Right cardiac atrium (tissue), 5 donors: ENCODE results near the gene GMEB2. TPM values are rescaled to one million over a fixed set of nuclear protein-coding genes. Genes with fewer than 3 reads are reported as not detected.
"Not testable (repeated sequence)": the region's sequence is repeated elsewhere in the genome, so short reads cannot be mapped to it uniquely, and the experiment has no call there.

ENCODE experiments used
- ATAC-seq, 2 donors: fragments of 200-7000 bp; cut with Tn5 transposase; one replicate each; pipeline versions ENCODE4 v1.8.0 to v1.9.1; 2020; ENCODE audit warnings: moderate library complexity in 2 of 2, mild to moderate bottlenecking in 1 of 2
- DNase-seq, 3 donors: peaks; one replicate each; pipeline ENCODE4 v3.0.0-alpha.2; 2020
- H3K27ac ChIP-seq: one replicate; pipeline ENCODE4 v1.5.1; 2013; ENCODE audit warnings: mild to moderate bottlenecking, low read length, control low read depth, moderate library complexity
- H3K27me3 ChIP-seq: one replicate; pipeline ENCODE4 v1.6.1; 2013; ENCODE audit not compliant: control insufficient read depth, insufficient read depth
- H3K4me1 ChIP-seq: one replicate; pipeline ENCODE4 v1.6.1; 2013; ENCODE audit warnings: low read length; ENCODE audit not compliant: control insufficient read depth, insufficient read depth
- H3K4me3 ChIP-seq: one replicate; pipeline ENCODE4 v1.5.1; 2013; ENCODE audit warnings: low read length, control low read depth
- H3K9me3 ChIP-seq: one replicate; pipeline ENCODE4 v1.6.1; 2013; ENCODE audit warnings: low read length; ENCODE audit not compliant: control insufficient read depth
- WGBS: extraction: QIAGEN DNeasy Blood & Tissue Kit; methylation state at CpG from one replicate; pipeline ENCODE4 v1.1.7; 2013; 5-methylcytosine and 5-hydroxymethylcytosine counted together
- intact Hi-C, 4 donors: fragments of 100-400 bp; cut with DNase I; formaldehyde crosslinking; loops; one replicate each; pipeline versions ENCODE4 v1.11.0 to v1.14.0; 2022 to 2023
- polyA plus RNA-seq: library from polyadenylated mRNA; stranded (reverse); fragments of 200-250 nt; gene quantifications from one replicate; pipeline ENCODE4 v1.2.3, GENCODE V29; 2013
- total RNA-seq, 4 donors: library from RNA; stranded (reverse); fragmentation: NEBNext Ultra II Directional; extraction: Animal tissue kit (Norgen Biotek cat#: 25700); gene quantifications; one replicate each; pipeline ENCODE4 v1.2.1, GENCODE V29; 2021
- donor health status: healthy with polysubstance abuse.
- donor health status: DM: no; HTN: yes; CAD: no.
- donor health status: DM: no; HTN: no; CAD: no.
- donor health status: DM: no; HTN: yes; CAD: no; lungs with severe emphysema.
- donor health status: DM: yes; HTN: yes; CAD: no.

Gene GMEB2
- total and polyA plus RNA-seq, 5 donors: 6.5 to 7.7 (median 7.1) TPM

DNA sequence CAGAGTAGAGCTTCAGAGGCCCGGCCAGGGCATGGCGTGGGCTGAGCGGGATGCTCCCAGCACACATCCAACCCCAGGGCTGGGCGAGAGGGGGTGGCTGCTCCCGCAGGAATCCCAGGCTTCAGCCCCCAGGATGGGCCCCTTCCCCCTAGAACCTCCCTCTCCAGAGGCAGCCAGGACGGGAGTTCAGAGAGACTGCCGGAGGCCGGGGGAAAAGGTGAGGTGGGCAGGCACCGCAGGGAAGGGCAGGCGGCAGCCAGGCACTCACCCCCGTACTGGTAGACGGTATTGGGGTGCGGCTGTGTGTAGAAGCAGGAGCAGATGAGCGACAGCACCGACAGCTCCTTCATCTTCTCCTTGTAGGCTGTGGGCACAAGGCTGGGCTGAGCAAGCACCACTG lies 17.0 kb upstream of the GMEB2 start:
- ATAC-seq: no peak
- DNase-seq: peak in 1 of 3 donors; percentile 60
- no peak overlapping the region for H3K4me3 ChIP-seq
- intact Hi-C loops: loop anchor here in 1 of 4 donors (10.0 kb wide), 1 partner anchor 91 kb away; the partner anchor contains the start of genes LIME1 and SLC2A4RG
- no peaks in the 10 kb centered on the region for H3K27me3 ChIP-seq
- H3K4me1 ChIP-seq: no peaks in the 10 kb centered on the region
- no peak overlapping the region for H3K27ac ChIP-seq
- H3K9me3 ChIP-seq: no peaks in the 10 kb centered on the region
- WGBS: 87% methylated on average over 15 of the region's 15 CpGs

DNA sequence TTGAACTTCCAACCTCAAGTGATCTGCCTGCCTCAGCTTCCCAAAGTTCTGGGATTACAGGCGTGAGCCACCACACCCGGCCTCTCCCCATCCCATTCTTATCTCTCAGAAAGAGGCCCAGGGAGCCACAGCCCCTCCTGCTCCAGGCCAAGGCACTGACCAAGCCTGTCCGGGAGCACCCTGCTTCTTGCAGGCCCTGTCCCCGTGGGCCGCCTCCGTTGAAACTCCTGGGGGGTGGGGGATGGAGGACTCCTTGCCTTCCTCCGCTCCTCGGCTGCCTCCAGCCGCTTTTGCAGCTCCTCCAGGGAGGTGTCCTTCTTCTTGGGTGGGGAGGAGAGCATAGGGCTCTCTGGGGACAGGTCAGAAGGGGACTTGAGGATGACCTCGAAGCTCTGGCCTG lies 16.6 kb upstream of the GMEB2 start:
- WGBS: 87% methylated on average over 10 of the region's 10 CpGs
- no peaks in the 10 kb centered on the region for H3K9me3 ChIP-seq
- H3K27me3 ChIP-seq: no peaks in the 10 kb centered on the region
- no peak overlapping the region for H3K27ac ChIP-seq
- no peak overlapping the region for H3K4me3 ChIP-seq
- no peak for ATAC-seq
- intact Hi-C loops: loop anchor here in 1 of 4 donors (10.0 kb wide), 1 partner anchor 91 kb away; the partner anchor contains the start of genes LIME1 and SLC2A4RG
- DNase-seq: peak in 1 of 3 donors; percentile 53
- no peaks in the 10 kb centered on the region for H3K4me1 ChIP-seq

DNA sequence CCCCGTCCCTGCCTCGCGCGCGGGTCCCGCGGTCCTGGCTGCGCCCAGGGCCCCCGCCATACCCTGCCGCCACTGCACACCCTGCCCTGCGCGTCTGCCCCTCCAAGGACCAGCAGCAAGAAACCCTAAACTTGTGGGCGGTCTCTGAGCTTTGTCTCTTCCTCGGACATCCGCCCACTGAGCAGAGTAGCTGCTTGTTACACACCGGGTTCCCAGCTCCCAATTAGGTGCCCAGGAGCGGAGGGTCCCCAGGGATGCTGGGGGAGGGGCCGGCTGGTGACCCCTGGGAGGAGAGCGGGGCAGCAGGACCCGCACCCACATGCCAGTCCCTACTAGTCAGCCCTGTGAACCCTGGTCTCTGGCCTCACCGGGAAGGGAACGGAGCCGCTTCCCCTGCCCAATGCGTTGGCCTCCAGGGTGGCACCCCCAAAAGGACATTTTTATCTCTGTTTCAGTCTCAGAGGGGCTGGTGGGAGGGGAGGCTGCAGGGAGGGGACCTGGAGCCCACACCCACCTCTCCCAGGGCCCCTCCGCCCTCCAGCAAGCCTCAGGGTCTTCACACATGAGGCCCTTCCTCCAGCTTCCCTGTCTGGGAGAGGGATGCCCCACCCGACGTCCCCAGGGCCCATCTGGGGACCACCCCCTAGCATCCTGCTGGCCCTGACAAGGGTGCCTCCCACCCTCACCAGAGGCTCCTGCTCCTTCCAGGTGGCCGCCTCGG lies 15.8 kb upstream of the GMEB2 start:
- Histone ChIP-seq H3K4me1 (peaks cover 2% of the 10 kb centered on the region), H3K27me3 (no peaks in the 10 kb centered on the region), H3K9me3 (no peaks in the 10 kb centered on the region), H3K27ac (no peak overlapping the region), H3K4me3 (peak overlapping the region; percentile 51)
- 38% methylated on average over 29 of the region's 29 CpGs for WGBS
- ATAC-seq (peak in 1 of 2 donors; percentile 2), DNase-seq (peak in 1 of 3 donors; percentile 78)
- intact Hi-C loops: loop anchor here in 1 of 4 donors (10.0 kb wide), 1 partner anchor 92 kb away; the partner anchor contains the start of genes LIME1 and SLC2A4RG

DNA sequence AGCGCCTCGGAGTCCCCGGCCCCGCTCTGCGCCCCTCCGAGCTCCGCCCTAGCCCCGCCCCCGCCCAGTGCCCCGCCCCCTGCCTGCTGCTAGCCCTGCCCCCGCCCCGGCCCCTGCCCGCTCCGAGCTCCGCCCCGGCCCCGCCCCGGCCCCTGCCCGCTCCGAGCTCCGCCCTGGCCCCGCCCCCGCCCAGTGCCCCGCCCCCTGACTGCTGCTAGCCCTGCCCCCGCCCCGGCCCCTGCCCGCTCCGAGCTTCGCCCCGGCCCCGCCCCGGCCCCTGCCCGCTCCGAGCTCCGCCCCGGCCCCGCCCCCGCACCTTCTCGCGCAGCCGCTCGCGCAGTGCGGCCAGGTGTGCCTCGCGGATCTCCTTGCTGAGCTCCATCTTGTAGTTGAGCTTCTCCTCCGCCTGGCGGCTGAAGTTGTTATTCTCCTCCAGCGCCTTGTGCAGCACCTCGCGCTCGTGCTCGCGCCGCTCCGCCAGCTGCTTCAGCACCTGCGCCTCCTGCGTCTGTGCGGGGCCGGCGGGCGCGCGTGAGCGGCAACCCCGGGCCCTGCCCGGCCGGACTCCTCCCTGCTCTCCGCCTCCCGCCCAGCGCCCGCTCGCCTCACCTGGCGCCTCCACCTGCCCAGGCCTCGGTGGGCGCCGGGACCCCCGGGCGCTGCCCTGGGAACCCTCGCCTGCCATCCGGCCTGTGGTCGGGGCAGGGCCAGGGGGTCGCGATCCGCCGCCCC lies 15.1 kb upstream of the GMEB2 start:
- no peaks in the 10 kb centered on the region for H3K27me3 ChIP-seq
- no peaks in the 10 kb centered on the region for H3K9me3 ChIP-seq
- peak overlapping the region; percentile 51 for H3K4me3 ChIP-seq
- H3K27ac ChIP-seq: peak overlapping the region; percentile 94
- H3K4me1 ChIP-seq: peaks cover 2% of the 10 kb centered on the region
- 3% methylated on average over 86 of the region's 86 CpGs for WGBS
- intact Hi-C loops: loop anchor here in 1 of 4 donors (10.0 kb wide), 1 partner anchor 93 kb away; the partner anchor contains the start of genes LIME1 and SLC2A4RG
- DNase-seq (peak; percentile 84 to 97 (median 93)), ATAC-seq (peak; percentile 88 to 90)

DNA sequence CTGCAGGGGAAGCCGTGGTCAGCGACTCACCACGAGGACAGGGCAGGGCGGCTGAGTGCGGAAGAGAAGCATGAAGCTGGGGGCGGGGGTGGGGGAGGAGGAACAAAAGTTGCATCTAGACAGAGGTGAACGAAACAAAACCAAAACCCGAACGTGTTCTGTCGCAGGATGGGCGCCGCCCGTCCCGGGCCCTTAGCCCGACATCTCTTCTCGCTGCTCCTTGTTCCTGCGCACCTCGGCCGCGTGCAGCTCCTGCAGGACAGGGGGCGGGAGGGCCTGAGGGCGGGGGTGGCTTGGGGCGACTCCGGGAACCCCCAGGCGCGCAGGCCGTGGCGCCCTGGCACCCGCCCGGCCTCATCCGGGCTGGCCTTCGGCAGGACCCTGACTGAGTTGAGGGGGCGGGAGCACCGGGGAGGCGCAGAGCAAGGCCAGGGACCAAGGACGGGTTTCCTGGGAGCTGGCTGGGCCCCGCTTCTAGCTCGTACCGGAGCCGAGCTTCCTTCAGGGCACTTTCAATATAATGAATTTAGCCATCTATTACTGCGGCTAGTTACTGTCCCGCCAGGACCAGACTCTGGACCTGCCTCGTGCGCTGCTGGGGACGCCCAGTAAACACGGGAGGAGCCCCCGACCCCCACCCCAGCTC lies 14.4 kb upstream of the GMEB2 start:
- peak; percentile 27 to 38 for ATAC-seq
- peak in 1 of 3 donors; percentile 84 for DNase-seq
- Histone ChIP-seq H3K4me1 (peaks cover 2% of the 10 kb centered on the region), H3K27me3 (no peaks in the 10 kb centered on the region), H3K9me3 (no peaks in the 10 kb centered on the region), H3K27ac (peak overlapping the region; percentile 94), H3K4me3 (peak overlapping the region; percentile 51)
- intact Hi-C loops: loop anchor here in 1 of 4 donors (10.0 kb wide), 1 partner anchor 94 kb away; the partner anchor contains the start of genes LIME1 and SLC2A4RG
- WGBS: 11% methylated on average over 41 of the region's 47 CpGs

DNA sequence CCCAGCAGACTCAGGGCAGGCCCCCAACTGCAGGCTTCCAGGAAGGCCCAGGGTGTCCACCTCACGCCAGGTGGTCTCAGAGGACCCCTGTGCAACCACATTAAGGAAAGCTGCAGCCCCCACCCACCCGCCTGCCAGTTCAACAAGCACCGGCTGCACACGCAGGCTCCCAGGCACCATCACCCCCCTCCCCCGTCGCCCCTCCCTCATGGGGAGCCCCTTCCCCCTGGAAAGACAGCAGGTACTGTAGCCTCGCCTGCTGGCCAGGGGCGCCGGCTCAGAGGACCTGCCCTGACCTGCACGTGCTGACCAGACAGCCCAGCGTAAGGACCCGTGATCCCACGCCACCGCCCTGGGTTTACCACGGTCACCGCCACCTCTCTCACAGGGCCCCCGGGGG lies 13.8 kb upstream of the GMEB2 start:
- WGBS: 50% methylated on average over 17 of the region's 17 CpGs
- H3K4me1 ChIP-seq, H3K27ac ChIP-seq, H3K27me3 ChIP-seq, H3K9me3 ChIP-seq, ATAC-seq: not testable (repeated sequence)
- DNase-seq: peak in 1 of 3 donors; percentile 77
- intact Hi-C loops: loop anchor here in 1 of 4 donors (10.0 kb wide), 1 partner anchor 94 kb away; the partner anchor contains the start of genes LIME1 and SLC2A4RG
- H3K4me3 ChIP-seq: peak overlapping the region; percentile 23

DNA sequence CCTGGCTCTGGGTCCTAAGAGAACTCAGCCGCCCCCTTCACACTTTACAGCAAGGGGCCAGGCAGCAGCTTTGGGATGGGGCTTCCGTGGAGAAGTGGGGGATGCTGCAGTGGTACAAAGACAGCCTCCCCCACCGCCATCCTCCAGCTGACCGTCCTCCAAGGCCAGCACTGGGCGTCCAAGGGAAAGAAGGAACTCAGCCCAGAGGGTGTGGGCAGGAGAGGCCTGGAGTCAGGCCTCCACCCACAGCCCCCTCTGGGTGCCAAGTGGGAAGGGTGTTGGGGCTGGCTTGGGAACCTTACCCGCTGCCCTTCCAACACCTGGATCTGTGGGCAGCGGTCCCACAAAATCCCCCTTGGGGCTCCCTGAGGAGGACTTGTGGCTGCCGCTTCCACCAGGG lies 13.2 kb upstream of the GMEB2 start:
- DNase-seq (peak in 2 of 3 donors; percentile 68 to 75), ATAC-seq (peak; percentile 10 to 12)
- peaks cover 2% of the 10 kb centered on the region for H3K4me1 ChIP-seq
- H3K27ac ChIP-seq: peak overlapping the region; percentile 50
- no peaks in the 10 kb centered on the region for H3K9me3 ChIP-seq
- H3K4me3 ChIP-seq: no peak overlapping the region
- no peaks in the 10 kb centered on the region for H3K27me3 ChIP-seq
- intact Hi-C loops: loop anchor here in 1 of 4 donors (10.0 kb wide), 1 partner anchor 95 kb away; the partner anchor contains the start of genes LIME1 and SLC2A4RG
- WGBS: 62% methylated on average over 8 of the region's 8 CpGs

DNA sequence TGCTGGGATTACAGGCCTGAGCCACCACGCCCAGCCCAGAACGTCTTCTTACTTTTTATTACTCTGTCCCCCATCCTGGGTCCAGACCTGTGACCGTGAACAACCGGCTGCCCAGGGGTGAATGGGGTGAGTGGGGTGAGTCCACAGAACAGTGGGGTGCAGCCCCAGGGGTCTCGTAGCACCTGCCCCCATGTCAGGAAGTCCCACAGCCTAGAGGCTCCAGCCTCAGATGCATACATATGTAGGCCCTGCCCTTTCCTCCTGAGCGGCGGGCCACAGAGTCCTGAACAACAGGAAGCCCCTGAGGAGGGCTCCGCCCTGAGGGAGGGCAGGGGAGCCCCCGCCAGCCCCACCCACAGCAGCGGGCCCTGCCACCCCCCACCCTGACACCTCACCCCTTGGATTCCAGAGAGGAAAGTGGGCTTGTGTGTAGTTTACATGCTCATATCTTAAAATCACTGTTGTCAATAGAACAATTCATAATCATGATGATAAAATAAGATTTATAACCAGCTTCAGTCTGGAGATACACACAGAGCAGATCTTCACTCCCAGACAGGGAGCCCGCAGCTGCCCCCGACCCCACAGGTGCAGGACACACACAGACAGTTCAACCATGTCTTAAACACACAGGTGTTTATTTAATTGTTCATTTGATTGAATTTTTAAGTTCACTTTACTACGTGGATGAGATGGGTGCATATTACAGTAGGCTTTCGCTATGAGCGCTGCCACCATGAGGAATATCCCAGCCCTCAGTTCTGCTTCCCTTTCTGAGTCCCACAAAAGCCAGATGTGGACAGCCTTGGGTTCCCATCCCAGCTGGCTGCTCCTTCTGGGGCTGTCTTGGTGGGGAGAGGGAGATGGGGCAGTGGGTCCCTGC lies 12.4 kb upstream of the GMEB2 start:
- Histone ChIP-seq H3K4me1 (peaks cover 2% of the 10 kb centered on the region), H3K4me3 (no peak overlapping the region), H3K27me3 (no peaks in the 10 kb centered on the region), H3K9me3 (no peaks in the 10 kb centered on the region), H3K27ac (peak overlapping the region; percentile 54)
- WGBS: 59% methylated on average over 15 of the region's 15 CpGs
- intact Hi-C loops: no loop called here
- ATAC-seq (peak; percentile 9 to 59), DNase-seq (peak; percentile 64 to 81 (median 79))

DNA sequence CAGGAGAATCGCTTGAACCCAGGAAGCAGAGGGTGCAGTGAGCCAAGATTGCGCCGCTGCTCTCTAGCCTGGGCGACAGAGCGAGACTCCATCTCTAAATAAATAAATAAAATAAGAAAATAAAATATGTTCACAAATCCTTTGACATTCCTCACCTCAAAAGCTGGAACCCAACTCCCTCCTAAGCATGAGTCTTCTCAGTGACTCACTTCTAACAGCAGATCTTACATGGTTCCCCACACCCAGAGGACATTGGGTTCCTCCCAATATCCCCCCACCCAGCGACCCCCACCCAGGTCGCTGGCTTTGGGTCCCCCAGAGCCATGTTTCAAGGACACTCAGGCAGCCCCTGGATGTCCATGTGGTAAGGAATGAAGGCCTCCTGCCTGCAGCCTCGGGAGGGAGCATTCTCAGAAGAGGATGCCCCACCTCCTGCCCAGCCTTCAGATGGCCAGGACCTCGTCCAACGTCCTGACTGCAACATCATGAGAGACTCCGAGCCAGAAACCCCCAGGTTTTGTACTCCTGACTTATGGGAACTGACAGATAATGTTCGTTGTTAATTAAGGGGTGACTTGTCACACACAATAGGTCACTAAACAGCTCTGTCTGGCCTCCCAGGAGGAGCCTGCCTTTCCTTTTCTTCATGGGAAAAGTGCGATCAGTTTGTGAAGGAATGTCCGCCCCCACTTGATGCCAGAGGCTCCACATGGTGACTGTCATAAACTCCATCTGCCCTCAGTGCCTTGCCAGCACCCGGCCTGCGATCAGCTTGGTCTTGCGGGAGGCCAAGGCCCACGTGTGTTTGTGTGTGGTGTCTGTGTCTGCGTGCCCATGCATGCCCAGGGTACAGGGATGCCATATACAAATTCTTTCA lies 10.1 kb upstream of the GMEB2 start:
- intact Hi-C loops: no loop called here
- 75% methylated on average over 19 of the region's 19 CpGs for WGBS

More for the DNA sequence above, 10.1 kb upstream of the GMEB2 start:
- H3K27ac ChIP-seq: no peak overlapping the region
- DNase-seq: peak in 1 of 3 donors; percentile 46
- no peak for ATAC-seq
- H3K4me3 ChIP-seq: no peak overlapping the region
- H3K27me3 ChIP-seq: no peaks in the 10 kb centered on the region
- no peaks in the 10 kb centered on the region for H3K9me3 ChIP-seq
- peaks cover 2% of the 10 kb centered on the region for H3K4me1 ChIP-seq
